SK-N-SH treated with all-trans-retinoic acid at 6 μM for 48 hours (cell line): ENCODE data around the gene SORCS3.

Experiments
- ATAC-seq: fragments of 200-7000 bp; cut with Tn5 transposase; 3 replicates; pipeline ENCODE4 v1.9.1; 2020; ENCODE audit warnings: mild to moderate bottlenecking, moderate library complexity
- ARNTL ChIP-seq: fragments of 450-650 bp; formaldehyde crosslinking; IDR thresholded peaks from 2 replicates; pipeline ENCODE4 v1.5.0; 2020; ENCODE audit warnings: low read depth, mild to moderate bottlenecking, moderate library complexity, borderline replicate concordance
- BACH2 ChIP-seq: fragments of 250-450 bp; sonication (Bioruptor Pico); IDR thresholded peaks from 2 replicates; pipeline ENCODE4 v1.9.0; 2021; ENCODE audit warnings: mild to moderate bottlenecking, borderline replicate concordance
- CSDC2 ChIP-seq: fragments of 250-450 bp; sonication (Bioruptor Pico); IDR thresholded peaks from 2 replicates; pipeline ENCODE4 v1.5.0; 2020; ENCODE audit warnings: mild to moderate bottlenecking, moderate library complexity
- ESRRG ChIP-seq: fragments of 250-450 bp; sonication (Bioruptor Pico); IDR thresholded peaks from 2 replicates; pipeline ENCODE4 v1.6.1; 2021; ENCODE audit warnings: mild to moderate bottlenecking
- GLIS3 ChIP-seq: fragments of 250-450 bp; sonication (Bioruptor Pico); IDR thresholded peaks from 2 replicates; pipeline ENCODE4 v1.5.0; 2020; ENCODE audit warnings: mild to moderate bottlenecking, moderate library complexity
- ISL1 ChIP-seq: fragments of 250-450 bp; sonication (Bioruptor Pico); IDR thresholded peaks from 2 replicates; pipeline ENCODE4 v2.1.2; 2022; ENCODE audit warnings: mild to moderate bottlenecking, moderate library complexity
- OSR1 ChIP-seq: fragments of 250-450 bp; sonication (Bioruptor Pico); IDR thresholded peaks from 2 replicates; pipeline ENCODE4 v1.8.0; 2022; ENCODE audit warnings: moderate library complexity, mild to moderate bottlenecking, inconsistent platforms
- POU6F1 ChIP-seq: fragments of 250-450 bp; sonication (Bioruptor Pico); IDR thresholded peaks from 2 replicates; pipeline ENCODE4 v1.8.0; 2021; ENCODE audit warnings: low read depth, mild to moderate bottlenecking, moderate library complexity, borderline replicate concordance
- PPARA ChIP-seq: fragments of 250-450 bp; sonication (Bioruptor Pico); IDR thresholded peaks from 2 replicates; pipeline ENCODE4 v1.5.0; 2020; ENCODE audit warnings: mild to moderate bottlenecking, borderline replicate concordance
- RARB ChIP-seq: fragments of 250-450 bp; sonication (Bioruptor Pico); IDR thresholded peaks from 2 replicates; pipeline ENCODE4 v1.8.0; 2021; ENCODE audit warnings: mild to moderate bottlenecking, moderate library complexity
- SNAI2 ChIP-seq: fragments of 250-450 bp; sonication (Bioruptor Pico); IDR thresholded peaks from 2 replicates; pipeline ENCODE4 v1.5.0; 2020; ENCODE audit warnings: mild to moderate bottlenecking, moderate library complexity
- TCF4 ChIP-seq: fragments of 250-450 bp; sonication (Bioruptor Pico); IDR thresholded peaks from 2 replicates; pipeline ENCODE4 v1.8.0; 2021; ENCODE audit warnings: mild to moderate bottlenecking, moderate library complexity, borderline replicate concordance
- TOX ChIP-seq: fragments of 250-450 bp; sonication (Bioruptor Pico); IDR thresholded peaks from 2 replicates; pipeline ENCODE4 v1.8.0; 2021; ENCODE audit warnings: mild to moderate bottlenecking, moderate library complexity, borderline replicate concordance
- TSHZ2 ChIP-seq: fragments of 250-450 bp; sonication (Bioruptor Pico); IDR thresholded peaks from 2 replicates; pipeline ENCODE4 v1.5.0; 2020; ENCODE audit warnings: mild to moderate bottlenecking, moderate library complexity
- ZFP3 ChIP-seq: fragments of 250-450 bp; sonication (Bioruptor Pico); IDR thresholded peaks from 2 replicates; pipeline ENCODE4 v1.5.0; 2020; ENCODE audit warnings: mild to moderate bottlenecking, moderate library complexity
- ZFP30 ChIP-seq: fragments of 450-650 bp; formaldehyde crosslinking; IDR thresholded peaks from 2 replicates; pipeline ENCODE4 v1.5.0; 2022; ENCODE audit warnings: mild to moderate bottlenecking, moderate library complexity
- ZNF565 ChIP-seq: fragments of 450-650 bp; formaldehyde crosslinking; conservative IDR thresholded peaks from 2 replicates; pipeline ENCODE4 v1.5.0; 2020; ENCODE audit warnings: low read depth, mild to moderate bottlenecking, moderate library complexity
- ZNF70 ChIP-seq: fragments of 450-650 bp; formaldehyde crosslinking; IDR thresholded peaks from 2 replicates; pipeline ENCODE4 v1.5.0; 2020; ENCODE audit warnings: mild to moderate bottlenecking, moderate library complexity
- ZNF8 ChIP-seq: fragments of 450-650 bp; formaldehyde crosslinking; IDR thresholded peaks from 2 replicates; pipeline ENCODE4 v1.5.0; 2020; ENCODE audit warnings: mild to moderate bottlenecking, moderate library complexity
- TF ChIP-seq, protein P1 (sequence below): fragments of 250-450 bp; sonication (Bioruptor Pico); IDR thresholded peaks from 2 replicates; pipeline ENCODE4 v1.5.1; 2020; ENCODE audit warnings: low read depth, mild to moderate bottlenecking, moderate library complexity
- TF ChIP-seq, protein P2 (sequence below): fragments of 250-450 bp; sonication (Bioruptor Pico); IDR thresholded peaks from 2 replicates; pipeline ENCODE4 v1.5.1; 2021; ENCODE audit warnings: mild to moderate bottlenecking, moderate library complexity

The SORCS3 gene

DNA sequence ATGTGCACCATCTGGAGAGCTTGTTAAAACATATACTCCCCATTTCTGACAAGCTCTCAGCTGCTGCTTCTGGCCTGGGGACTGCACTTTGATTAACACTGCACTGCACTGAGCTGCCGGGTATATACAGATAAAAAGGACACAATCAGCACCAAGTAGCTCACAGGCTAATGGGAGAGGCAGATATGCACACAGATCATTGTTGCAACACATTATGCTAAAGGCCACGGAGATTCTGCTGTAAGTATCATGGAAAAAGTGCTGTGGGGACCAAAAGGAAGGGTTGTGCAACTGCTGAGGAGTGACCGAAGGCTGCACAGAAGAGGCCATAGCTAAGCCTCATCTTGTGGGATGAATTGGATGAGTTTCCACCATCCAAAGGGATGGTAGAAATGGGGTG lies 455.2 kb downstream of the SORCS3 start (continued):
- TF ChIP-seq TCF4 (no peak), ZFP30 (CRISPR knock-in tag) (no peak), ZNF565 (no peak)

GRCh38 chr10:105102977-105103376 lies 461.9 kb downstream of the SORCS3 start:
- TF ChIP-seq PPARA (CRISPR knock-in tag) (no peak), ZNF70 (CRISPR knock-in tag) (no peak), TOX (no peak), TSHZ2 (CRISPR knock-in tag) (no peak), ISL1 (CRISPR knock-in tag) (no peak)
- no peak for ATAC-seq

- TF ChIP-seq, protein P1, sequence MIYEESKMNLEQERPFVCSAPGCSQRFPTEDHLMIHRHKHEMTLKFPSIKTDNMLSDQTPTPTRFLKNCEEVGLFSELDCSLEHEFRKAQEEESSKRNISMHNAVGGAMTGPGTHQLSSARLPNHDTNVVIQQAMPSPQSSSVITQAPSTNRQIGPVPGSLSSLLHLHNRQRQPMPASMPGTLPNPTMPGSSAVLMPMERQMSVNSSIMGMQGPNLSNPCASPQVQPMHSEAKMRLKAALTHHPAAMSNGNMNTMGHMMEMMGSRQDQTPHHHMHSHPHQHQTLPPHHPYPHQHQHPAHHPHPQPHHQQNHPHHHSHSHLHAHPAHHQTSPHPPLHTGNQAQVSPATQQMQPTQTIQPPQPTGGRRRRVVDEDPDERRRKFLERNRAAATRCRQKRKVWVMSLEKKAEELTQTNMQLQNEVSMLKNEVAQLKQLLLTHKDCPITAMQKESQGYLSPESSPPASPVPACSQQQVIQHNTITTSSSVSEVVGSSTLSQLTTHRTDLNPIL (CRISPR knock-in tag), result no peak
- TF ChIP-seq CSDC2 (CRISPR knock-in tag), result no peak
- TF ChIP-seq BACH2 (CRISPR knock-in tag), result no peak
- TF ChIP-seq GLIS3 (CRISPR knock-in tag), result no peak
- no peak for TF ChIP-seq RARB (CRISPR knock-in tag)
- TF ChIP-seq ARNTL (CRISPR knock-in tag), result no peak
- no peak for TF ChIP-seq ZFP30 (CRISPR knock-in tag)
- no peak for TF ChIP-seq PPARA (CRISPR knock-in tag)
- TF ChIP-seq TCF4, result no peak
- no peak for TF ChIP-seq POU6F1 (CRISPR knock-in tag)
- TF ChIP-seq ISL1 (CRISPR knock-in tag), result no peak
- no peak for TF ChIP-seq TSHZ2 (CRISPR knock-in tag)
- TF ChIP-seq ZNF8, result no peak
- TF ChIP-seq SNAI2 (CRISPR knock-in tag), result no peak
- TF ChIP-seq ZFP3, result no peak
- TF ChIP-seq OSR1 (CRISPR knock-in tag), result no peak
- no peak for ATAC-seq
These were observed 463.2 kb downstream of the SORCS3 start for GRCh38 chr10:105104297-105104696.

DNA sequence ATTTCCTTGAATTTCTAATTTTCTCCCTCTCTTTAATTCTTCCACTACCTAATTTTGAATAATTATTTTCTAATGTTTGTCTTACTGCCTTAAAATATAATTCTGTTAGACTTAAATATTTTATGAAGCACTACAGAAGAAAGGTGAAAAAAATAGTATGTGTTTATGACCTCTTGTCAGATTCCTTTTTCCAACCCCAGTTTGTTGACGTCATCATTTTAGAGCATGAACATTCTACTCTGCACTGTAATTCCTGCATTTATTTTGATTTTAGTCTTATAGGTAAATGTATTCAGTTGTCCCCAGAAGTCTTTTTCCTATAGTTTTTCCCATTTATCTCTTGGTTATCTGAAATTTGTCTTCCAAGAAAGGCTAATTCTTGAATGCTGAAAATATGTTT lies 468.1 kb downstream of the SORCS3 start:
- ATAC-seq, result no peak
- TF ChIP-seq, protein P1 (CRISPR knock-in tag), result no peak
- no peak for TF ChIP-seq ZNF70 (CRISPR knock-in tag)
- no peak for TF ChIP-seq ARNTL (CRISPR knock-in tag)
- no peak for TF ChIP-seq ESRRG (CRISPR knock-in tag)
- no peak for TF ChIP-seq OSR1 (CRISPR knock-in tag)
- no peak for TF ChIP-seq TSHZ2 (CRISPR knock-in tag)
- TF ChIP-seq, protein P2, sequence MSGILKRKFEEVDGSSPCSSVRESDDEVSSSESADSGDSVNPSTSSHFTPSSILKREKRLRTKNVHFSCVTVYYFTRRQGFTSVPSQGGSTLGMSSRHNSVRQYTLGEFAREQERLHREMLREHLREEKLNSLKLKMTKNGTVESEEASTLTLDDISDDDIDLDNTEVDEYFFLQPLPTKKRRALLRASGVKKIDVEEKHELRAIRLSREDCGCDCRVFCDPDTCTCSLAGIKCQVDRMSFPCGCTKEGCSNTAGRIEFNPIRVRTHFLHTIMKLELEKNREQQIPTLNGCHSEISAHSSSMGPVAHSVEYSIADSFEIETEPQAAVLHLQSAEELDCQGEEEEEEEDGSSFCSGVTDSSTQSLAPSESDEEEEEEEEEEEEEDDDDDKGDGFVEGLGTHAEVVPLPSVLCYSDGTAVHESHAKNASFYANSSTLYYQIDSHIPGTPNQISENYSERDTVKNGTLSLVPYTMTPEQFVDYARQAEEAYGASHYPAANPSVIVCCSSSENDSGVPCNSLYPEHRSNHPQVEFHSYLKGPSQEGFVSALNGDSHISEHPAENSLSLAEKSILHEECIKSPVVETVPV, result no peak
- no peak for TF ChIP-seq POU6F1 (CRISPR knock-in tag)
